ENCODE data around the gene UFD1.

DNA sequence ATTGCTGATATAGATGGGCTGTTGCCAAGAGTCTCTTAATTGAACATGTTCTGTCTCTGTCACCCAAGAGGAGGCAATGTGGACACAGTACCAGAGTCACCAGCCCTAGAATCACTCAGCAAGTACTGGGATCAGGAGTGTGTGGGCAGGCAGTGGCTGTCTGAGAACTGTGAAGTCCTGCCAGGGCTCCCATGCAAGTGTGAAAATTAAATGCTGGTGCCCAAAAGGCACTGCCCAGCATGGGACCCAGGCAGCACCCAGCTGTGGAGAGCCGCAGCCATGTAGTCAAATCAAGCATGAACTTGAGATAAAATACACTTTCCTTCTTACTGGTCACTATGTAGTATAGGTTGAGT is 67.3 kb downstream of the UFD1 start:
- TF ChIP-seq EP300 (IDR thresholded peaks at IDR 0.05; ENCODE audit: low read depth) (no peak), POLR2A (IDR thresholded peaks at IDR 0.05) (no peak)
- TF ChIP-seq, protein P1, sequence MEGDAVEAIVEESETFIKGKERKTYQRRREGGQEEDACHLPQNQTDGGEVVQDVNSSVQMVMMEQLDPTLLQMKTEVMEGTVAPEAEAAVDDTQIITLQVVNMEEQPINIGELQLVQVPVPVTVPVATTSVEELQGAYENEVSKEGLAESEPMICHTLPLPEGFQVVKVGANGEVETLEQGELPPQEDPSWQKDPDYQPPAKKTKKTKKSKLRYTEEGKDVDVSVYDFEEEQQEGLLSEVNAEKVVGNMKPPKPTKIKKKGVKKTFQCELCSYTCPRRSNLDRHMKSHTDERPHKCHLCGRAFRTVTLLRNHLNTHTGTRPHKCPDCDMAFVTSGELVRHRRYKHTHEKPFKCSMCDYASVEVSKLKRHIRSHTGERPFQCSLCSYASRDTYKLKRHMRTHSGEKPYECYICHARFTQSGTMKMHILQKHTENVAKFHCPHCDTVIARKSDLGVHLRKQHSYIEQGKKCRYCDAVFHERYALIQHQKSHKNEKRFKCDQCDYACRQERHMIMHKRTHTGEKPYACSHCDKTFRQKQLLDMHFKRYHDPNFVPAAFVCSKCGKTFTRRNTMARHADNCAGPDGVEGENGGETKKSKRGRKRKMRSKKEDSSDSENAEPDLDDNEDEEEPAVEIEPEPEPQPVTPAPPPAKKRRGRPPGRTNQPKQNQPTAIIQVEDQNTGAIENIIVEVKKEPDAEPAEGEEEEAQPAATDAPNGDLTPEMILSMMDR (IDR thresholded peaks at IDR 0.05) = no peak
